Keratinocyte (primary cell): ENCODE data around the gene IL4R. TPM values are rescaled to one million over a fixed set of nuclear protein-coding genes. Genes with fewer than 3 reads are reported as not detected.

Experiments
- DNase-seq: peaks from one replicate; pipeline ENCODE4 v3.0.0-alpha.2; 2011; ENCODE audit warnings: low read depth, missing footprints, low spot score
- FAIRE-seq: peaks from 2 replicates; lab custom pipeline; 2011; peaks lifted over from hg19 to GRCh38; lab: Jason Lieb, UNC
- H2AFZ ChIP-seq: 2 replicates; pipeline ENCODE4 v1.6.0; 2012; ENCODE audit warnings: low read length, control low read depth, inconsistent platforms; ENCODE audit not compliant: control insufficient read depth
- H3K27ac ChIP-seq: 2 replicates; pipeline ENCODE4 v1.5.1; 2011; ENCODE audit warnings: low read length; ENCODE audit not compliant: control insufficient read depth, insufficient read depth
- H3K27me3 ChIP-seq: 3 replicates; pipeline ENCODE4 v1.6.0; 2011; ENCODE audit warnings: low read length; ENCODE audit not compliant: control insufficient read depth, insufficient read depth; ENCODE audit errors: extremely low read depth
- H3K36me3 ChIP-seq, 2 experiments: 2 replicates in 1 of 2; 3 replicates in 1 of 2; pipeline ENCODE4 v1.5.1; 2011; ENCODE audit warnings: low read length in 2 of 2, mild to moderate bottlenecking in 1 of 2; ENCODE audit not compliant: control insufficient read depth in 2 of 2, insufficient read depth in 2 of 2; ENCODE audit errors: extremely low read depth in 1 of 2
- H3K4me1 ChIP-seq: 3 replicates; pipeline ENCODE4 v1.5.1; 2011; ENCODE audit warnings: low read length; ENCODE audit not compliant: control insufficient read depth, insufficient read depth; ENCODE audit errors: extremely low read depth
- H3K4me2 ChIP-seq: 3 replicates; pipeline ENCODE4 v1.6.0; 2011; ENCODE audit warnings: low read depth, low read length; ENCODE audit not compliant: control insufficient read depth, insufficient read depth; ENCODE audit errors: extremely low read depth
- H3K4me3 ChIP-seq, 3 experiments: fragments of 200-600 bp in 1 of 3; sonication (generic) in 1 of 3; 2 replicates in 2 of 3; 3 replicates in 1 of 3; pipeline ENCODE4 v1.5.1; 2011 to 2016; ENCODE audit warnings: low read length in 3 of 3, mild to moderate bottlenecking in 3 of 3, control low read depth in 2 of 3, inconsistent platforms in 1 of 3, low read depth in 1 of 3, mixed read lengths in 1 of 3, mixed run types in 1 of 3, moderate library complexity in 1 of 3; ENCODE audit not compliant: control insufficient read depth in 2 of 3, insufficient read depth in 2 of 3; ENCODE audit errors: extremely low read depth in 1 of 3
- H3K79me2 ChIP-seq: 2 replicates; pipeline ENCODE4 v1.6.0; 2012; ENCODE audit warnings: low read length; ENCODE audit not compliant: control insufficient read depth, insufficient read depth
- H3K9ac ChIP-seq: 3 replicates; pipeline ENCODE4 v1.6.0; 2011; ENCODE audit warnings: low read length; ENCODE audit not compliant: control insufficient read depth, insufficient read depth; ENCODE audit errors: extremely low read depth
- H3K9me1 ChIP-seq: 3 replicates; pipeline ENCODE4 v1.6.0; 2011; ENCODE audit warnings: low read length; ENCODE audit not compliant: control insufficient read depth, insufficient read depth; ENCODE audit errors: extremely low read depth
- H3K9me3 ChIP-seq: 2 replicates; pipeline ENCODE4 v1.5.1; 2012; ENCODE audit warnings: low read depth, low read length; ENCODE audit not compliant: control insufficient read depth
- H4K20me1 ChIP-seq: 3 replicates; pipeline ENCODE4 v1.6.0; 2011; ENCODE audit warnings: low read length; ENCODE audit not compliant: control insufficient read depth, insufficient read depth; ENCODE audit errors: extremely low read depth
- EZH2 ChIP-seq: IDR thresholded peaks from one replicate; pipeline ENCODE4 v1.6.1; 2012; ENCODE audit warnings: inconsistent platforms, mild to moderate bottlenecking, low read length, moderate library complexity
- dilution Hi-C: fragments of 300-500 bp; cut with MboI; formaldehyde crosslinking; loops from one replicate; pipeline ENCODE4 v1.7.0; 2020; ENCODE audit warnings: low sequenced_read_pairs; ENCODE audit not compliant: extremely low pct_ligation_motif_present
- polyA plus RNA-seq, 5 experiments: library from polyadenylated mRNA; depleted of rRNA in 3 of 5; stranded (reverse) in 3 of 5; stranded (forward) in 1 of 5; unstranded in 1 of 5; fragments of >200 nt; gene quantifications; 1 replicate in 1 of 5; 2 replicates in 3 of 5; 3 replicates in 1 of 5; pipeline versions ENCODE4 v1.2.1 to v1.2.3, GENCODE V29; 2011 to 2012; ENCODE audit warnings: missing spikeins in 2 of 5, low read depth in 1 of 5, low replicate concordance in 1 of 5
- TF ChIP-seq, protein P1 (sequence below), 3 experiments: IDR thresholded peaks in 1 of 3; conservative IDR thresholded peaks in 1 of 3; optimal IDR thresholded peaks in 1 of 3; 2 replicates in 2 of 3; 3 replicates in 1 of 3; pipeline versions ENCODE3 to v1.5.1; 2011; ENCODE audit warnings: low read length in 3 of 3, mild to moderate bottlenecking in 3 of 3, moderate library complexity in 2 of 3, control low read depth in 1 of 3, inconsistent platforms in 1 of 3; ENCODE audit not compliant: insufficient read depth in 2 of 3; ENCODE audit errors: extremely low read depth in 1 of 3

IL4R gene
- polyA plus RNA-seq, 1 donor (not counting 4 experiments of a cell fraction or from before 2014, with no cell fraction given): 60.5 TPM

DNA sequence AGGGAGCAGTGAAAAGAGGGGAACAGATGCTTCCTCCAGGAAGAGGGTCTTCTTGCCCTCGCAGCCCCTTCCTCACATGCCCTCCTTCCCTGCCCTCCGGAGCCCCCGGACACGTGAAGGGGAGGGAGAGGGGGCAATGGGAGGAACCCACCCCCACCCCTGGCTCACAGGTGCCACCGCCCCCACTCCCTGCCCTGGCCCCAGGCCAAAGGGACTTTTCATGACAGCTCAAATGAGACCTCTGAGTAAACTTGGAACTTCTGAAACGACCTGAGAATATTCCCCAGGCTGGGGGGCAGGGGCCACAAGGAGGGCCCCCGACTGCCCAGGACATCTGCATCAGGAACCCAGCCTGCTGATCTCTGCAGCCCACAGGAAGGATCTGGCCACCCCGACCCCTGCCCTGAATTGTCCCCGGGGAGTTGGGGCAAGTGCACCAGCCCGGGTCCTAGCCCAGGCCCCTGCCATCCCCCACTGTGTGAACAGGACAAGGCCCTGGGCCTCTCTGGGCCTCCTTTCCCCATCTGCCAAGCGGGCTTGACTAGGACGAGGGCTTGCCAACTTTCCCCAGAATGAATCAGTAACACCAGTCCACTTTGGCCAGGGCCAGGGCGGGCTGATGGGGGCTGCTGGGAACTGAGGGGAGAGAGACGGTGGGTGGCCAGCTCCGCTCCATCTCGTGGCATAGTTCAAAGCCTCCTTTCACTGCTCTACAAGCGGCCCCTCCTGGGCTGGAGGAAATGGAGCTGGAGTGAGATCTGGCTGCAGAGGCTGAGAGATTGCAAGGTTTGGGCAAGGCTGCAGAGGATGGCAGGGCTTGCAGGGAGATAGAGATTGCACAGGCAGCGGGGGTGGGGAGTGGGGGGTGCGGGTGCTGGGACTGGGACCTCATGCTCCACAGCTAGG, 92.0 kb downstream of the IL4R start:
- H3K9ac ChIP-seq: no peak overlapping the region
- H3K4me1 ChIP-seq: peaks cover 9% of the 10 kb centered on the region
- H3K9me3 ChIP-seq: no peaks in the 10 kb centered on the region
- DNase-seq (no peak), FAIRE-seq (no peak)
- H3K27ac ChIP-seq: no peak overlapping the region
- peaks cover 29% of the 10 kb centered on the region for H3K27me3 ChIP-seq
- H3K79me2 ChIP-seq: no peaks in the 10 kb centered on the region
- dilution Hi-C loops: no loop called here
- no peak overlapping the region for H2AFZ ChIP-seq
- H3K4me3 ChIP-seq: no peak overlapping the region
- H3K36me3 ChIP-seq: no peaks in the 10 kb centered on the region
- TF ChIP-seq, protein P1, sequence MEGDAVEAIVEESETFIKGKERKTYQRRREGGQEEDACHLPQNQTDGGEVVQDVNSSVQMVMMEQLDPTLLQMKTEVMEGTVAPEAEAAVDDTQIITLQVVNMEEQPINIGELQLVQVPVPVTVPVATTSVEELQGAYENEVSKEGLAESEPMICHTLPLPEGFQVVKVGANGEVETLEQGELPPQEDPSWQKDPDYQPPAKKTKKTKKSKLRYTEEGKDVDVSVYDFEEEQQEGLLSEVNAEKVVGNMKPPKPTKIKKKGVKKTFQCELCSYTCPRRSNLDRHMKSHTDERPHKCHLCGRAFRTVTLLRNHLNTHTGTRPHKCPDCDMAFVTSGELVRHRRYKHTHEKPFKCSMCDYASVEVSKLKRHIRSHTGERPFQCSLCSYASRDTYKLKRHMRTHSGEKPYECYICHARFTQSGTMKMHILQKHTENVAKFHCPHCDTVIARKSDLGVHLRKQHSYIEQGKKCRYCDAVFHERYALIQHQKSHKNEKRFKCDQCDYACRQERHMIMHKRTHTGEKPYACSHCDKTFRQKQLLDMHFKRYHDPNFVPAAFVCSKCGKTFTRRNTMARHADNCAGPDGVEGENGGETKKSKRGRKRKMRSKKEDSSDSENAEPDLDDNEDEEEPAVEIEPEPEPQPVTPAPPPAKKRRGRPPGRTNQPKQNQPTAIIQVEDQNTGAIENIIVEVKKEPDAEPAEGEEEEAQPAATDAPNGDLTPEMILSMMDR (optimal IDR thresholded peaks at IDR 0.05 in 1 of 3, IDR thresholded peaks at IDR 0.05 in 1 of 3, conservative IDR thresholded peaks at IDR 0.05 in 1 of 3; ENCODE audit: extremely low read depth in 1 of 3, insufficient read depth in 2 of 3, low read length in 3 of 3): no peak
- no peak for TF ChIP-seq EZH2
- H3K9me1 ChIP-seq: no peaks in the 10 kb centered on the region
- no peak overlapping the region for H3K4me2 ChIP-seq
- no peaks in the 10 kb centered on the region for H4K20me1 ChIP-seq

DNA sequence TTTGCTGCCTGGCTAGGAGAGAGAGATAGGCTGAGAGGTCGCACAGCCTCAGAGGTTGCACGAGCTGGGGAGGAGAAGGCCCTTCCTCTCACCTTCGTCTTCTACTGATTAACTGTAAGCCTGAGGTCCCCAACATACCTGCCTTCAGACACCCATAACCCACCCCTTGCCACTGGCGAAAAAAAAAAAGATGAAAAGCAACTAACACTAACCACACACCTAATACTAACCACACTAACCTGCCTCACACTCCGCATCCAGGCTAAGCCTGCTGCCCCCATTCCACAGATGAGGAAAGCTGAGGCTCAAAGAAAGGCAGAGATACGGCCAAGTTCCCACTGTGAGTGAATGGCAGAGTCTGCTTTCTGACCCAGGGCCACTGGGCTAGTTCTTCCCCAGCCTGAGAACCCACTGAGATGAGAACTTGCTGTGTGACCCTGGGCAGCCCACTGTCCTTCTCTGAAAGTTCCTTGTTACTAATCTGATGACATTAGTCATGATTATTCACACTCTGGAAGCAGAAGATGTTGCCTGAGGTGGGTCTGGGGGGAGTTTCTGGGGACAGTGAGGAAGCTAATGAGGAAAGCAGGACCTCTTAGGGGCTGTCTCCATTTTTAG, 92.8 kb downstream of the IL4R start:
- Histone ChIP-seq H3K27ac (no peak overlapping the region), H3K4me1 (peaks cover 9% of the 10 kb centered on the region), H4K20me1 (no peaks in the 10 kb centered on the region), H3K9me3 (no peaks in the 10 kb centered on the region), H2AFZ (no peak overlapping the region), H3K4me3 (no peak overlapping the region), H3K9ac (no peak overlapping the region), H3K36me3 (no peaks in the 10 kb centered on the region), H3K9me1 (no peaks in the 10 kb centered on the region), H3K79me2 (no peaks in the 10 kb centered on the region), H3K4me2 (no peak overlapping the region), H3K27me3 (peaks cover 25% of the 10 kb centered on the region)
- TF ChIP-seq, protein P1 (optimal IDR thresholded peaks at IDR 0.05 in 1 of 3, IDR thresholded peaks at IDR 0.05 in 1 of 3, conservative IDR thresholded peaks at IDR 0.05 in 1 of 3; ENCODE audit: extremely low read depth in 1 of 3, insufficient read depth in 2 of 3, low read length in 3 of 3): no peak
- no peak for TF ChIP-seq EZH2
- dilution Hi-C loops: no loop called here
- no peak for DNase-seq
- FAIRE-seq: no peak
